ENCODE results near the gene PTPRA. TPM values are rescaled to one million over a fixed set of nuclear protein-coding genes. Genes with fewer than 3 reads are reported as not detected.
"Not testable (repeated sequence)": the region's sequence is repeated elsewhere in the genome, so short reads cannot be mapped to it uniquely, and the experiment has no call there.

Gene PTPRA
- total RNA-seq, 4 donors from 2014 or later = 49.2 to 80.8 (median 60.4) TPM

GRCh38 chr20:3021777-3022176 lies 148.5 kb downstream of the PTPRA start:
- no peak overlapping the region for H3K4me3 ChIP-seq
- intact Hi-C loops (cut with DNase I) = no loop called here
- no peak for DNase-seq (ENCODE audit: extremely low spot score)

GRCh38 chr20:3022559-3023490 lies 149.5 kb downstream of the PTPRA start:
- DNase-seq (ENCODE audit: extremely low spot score); H3K27me3 ChIP-seq; H3K9me3 ChIP-seq; H3K4me3 ChIP-seq; H3K27ac ChIP-seq (replicated peaks in 1 of 4); H3K4me1 ChIP-seq; intact Hi-C loops (cut with DNase I): not testable (repeated sequence)
- WGBS = 91% methylated on average over 20 of the region's 20 CpGs
- H3K36me3 ChIP-seq = peaks cover 53 to 84% (median 78%) of the 10 kb centered on the region in 4 donors

More at GRCh38 chr20:3021777-3022176, 148.5 kb downstream of the PTPRA start:
- Histone ChIP-seq H3K27ac (replicated peaks in 1 of 4) (no peak overlapping the region), H3K4me1 (no peaks in the 10 kb centered on the region), H3K9me3 (no peaks in the 10 kb centered on the region), H3K36me3 (peaks cover 43 to 82% (median 76%) of the 10 kb centered on the region in 4 donors), H3K27me3 (no peaks in the 10 kb centered on the region)
- WGBS = 100% methylated on average over 3 of the region's 5 CpGs
- TF ChIP-seq EP300 (IDR thresholded peaks at IDR 0.05) (no peak), POLR2A (IDR thresholded peaks at IDR 0.05; ENCODE audit: low read depth) (no peak), POLR2AphosphoS5 (IDR thresholded peaks at IDR 0.05) (no peak), CTCF (IDR thresholded peaks at IDR 0.05) (no peak)

GRCh38 chr20:3027987-3028386 lies 154.7 kb downstream of the PTPRA start:
- no peaks in the 10 kb centered on the region for H3K9me3 ChIP-seq
- H3K4me3 ChIP-seq = no peak overlapping the region
- DNase-seq (ENCODE audit: extremely low spot score) = no peak
- no peak for TF ChIP-seq POLR2A (IDR thresholded peaks at IDR 0.05; ENCODE audit: low read depth)
- TF ChIP-seq POLR2AphosphoS5 (IDR thresholded peaks at IDR 0.05) = no peak
- TF ChIP-seq EP300 (IDR thresholded peaks at IDR 0.05) = no peak
- no peak for TF ChIP-seq CTCF (IDR thresholded peaks at IDR 0.05)
- WGBS = 96% methylated on average over 2 of the region's 2 CpGs
- intact Hi-C loops (cut with DNase I) = no loop called here
- no peaks in the 10 kb centered on the region for H3K4me1 ChIP-seq
- peaks cover 51 to 98% (median 86%) of the 10 kb centered on the region in 4 donors for H3K36me3 ChIP-seq
- no peak overlapping the region for H3K27ac ChIP-seq (replicated peaks in 1 of 4)
- H3K27me3 ChIP-seq = no peaks in the 10 kb centered on the region

- peaks cover 34 to 97% (median 71%) of the 10 kb centered on the region in 4 donors for H3K36me3 ChIP-seq
These were observed 158.4 kb downstream of the PTPRA start for GRCh38 chr20:3031524-3032147.

More at GRCh38 chr20:3031524-3032147, 158.4 kb downstream of the PTPRA start:
- no peaks in the 10 kb centered on the region for H3K4me1 ChIP-seq
- no peak overlapping the region for H3K27ac ChIP-seq (replicated peaks in 1 of 4)
- H3K4me3 ChIP-seq = no peak overlapping the region
- no peak for DNase-seq (ENCODE audit: extremely low spot score)
- H3K9me3 ChIP-seq = no peaks in the 10 kb centered on the region
- TF ChIP-seq POLR2AphosphoS5 (IDR thresholded peaks at IDR 0.05) = no peak
- no peak for TF ChIP-seq EP300 (IDR thresholded peaks at IDR 0.05)
- TF ChIP-seq CTCF (IDR thresholded peaks at IDR 0.05) = no peak
- no peak for TF ChIP-seq POLR2A (IDR thresholded peaks at IDR 0.05; ENCODE audit: low read depth)
- intact Hi-C loops (cut with DNase I) = no loop called here
- WGBS = 97% methylated on average over 3 of the region's 3 CpGs
- no peaks in the 10 kb centered on the region for H3K27me3 ChIP-seq

All from esophagus muscularis mucosa (tissue), 4 donors.